ENCODE data around the gene FOXN3. TPM values are rescaled to one million over a fixed set of nuclear protein-coding genes. Genes with fewer than 3 reads are reported as not detected.

FOXN3 gene
- total RNA-seq, 1 donor from 2014 or later = 106 TPM

DNA sequence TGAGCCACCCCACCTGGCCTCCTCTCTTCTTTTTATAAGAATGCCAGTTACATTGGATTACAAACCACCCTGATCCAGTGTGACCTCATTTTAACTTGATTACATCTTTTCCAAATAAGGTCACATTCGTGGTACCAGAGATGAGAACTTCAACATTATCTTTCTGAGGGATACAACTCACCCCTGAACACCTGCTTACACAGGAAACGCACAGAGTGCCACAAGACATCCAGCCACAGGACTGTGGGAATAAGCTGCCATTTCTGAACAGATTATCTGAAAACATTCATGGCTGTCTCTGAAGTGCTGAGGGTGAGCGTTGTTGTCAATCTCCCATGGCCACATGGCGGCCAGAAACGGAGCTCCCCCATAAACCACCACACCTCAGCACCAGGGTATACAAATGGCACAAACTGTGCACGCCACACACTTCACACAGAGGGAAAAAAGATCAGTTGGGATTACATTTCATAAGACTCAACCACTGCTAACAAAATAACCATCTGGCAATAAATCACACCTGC lies 23.7 kb downstream of the FOXN3 start:
- no peaks in the 10 kb centered on the region for H3K27me3 Mint-ChIP-seq
- no peaks in the 10 kb centered on the region for H3K9me3 Mint-ChIP-seq
- H3K4me3 Mint-ChIP-seq = no peak overlapping the region
- intact Hi-C loops (cut with micrococcal nuclease) = no loop called here
- ChIA-PET CTCF (no interaction called here), POLR2A (interaction anchor here (1.2 kb wide), 1 partner anchor 9 kb away, joined by 3 read pairs; no protein-coding TSS in a partner anchor)
- no peak for ATAC-seq (ENCODE audit: low read depth)
- H3K4me1 Mint-ChIP-seq = peaks cover 59% of the 10 kb centered on the region
- peaks cover 19% of the 10 kb centered on the region for H3K36me3 Mint-ChIP-seq (ENCODE audit: low read depth)
- TF ChIP-seq, protein P1, sequence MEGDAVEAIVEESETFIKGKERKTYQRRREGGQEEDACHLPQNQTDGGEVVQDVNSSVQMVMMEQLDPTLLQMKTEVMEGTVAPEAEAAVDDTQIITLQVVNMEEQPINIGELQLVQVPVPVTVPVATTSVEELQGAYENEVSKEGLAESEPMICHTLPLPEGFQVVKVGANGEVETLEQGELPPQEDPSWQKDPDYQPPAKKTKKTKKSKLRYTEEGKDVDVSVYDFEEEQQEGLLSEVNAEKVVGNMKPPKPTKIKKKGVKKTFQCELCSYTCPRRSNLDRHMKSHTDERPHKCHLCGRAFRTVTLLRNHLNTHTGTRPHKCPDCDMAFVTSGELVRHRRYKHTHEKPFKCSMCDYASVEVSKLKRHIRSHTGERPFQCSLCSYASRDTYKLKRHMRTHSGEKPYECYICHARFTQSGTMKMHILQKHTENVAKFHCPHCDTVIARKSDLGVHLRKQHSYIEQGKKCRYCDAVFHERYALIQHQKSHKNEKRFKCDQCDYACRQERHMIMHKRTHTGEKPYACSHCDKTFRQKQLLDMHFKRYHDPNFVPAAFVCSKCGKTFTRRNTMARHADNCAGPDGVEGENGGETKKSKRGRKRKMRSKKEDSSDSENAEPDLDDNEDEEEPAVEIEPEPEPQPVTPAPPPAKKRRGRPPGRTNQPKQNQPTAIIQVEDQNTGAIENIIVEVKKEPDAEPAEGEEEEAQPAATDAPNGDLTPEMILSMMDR (IDR thresholded peaks at IDR 0.05) = no peak
- no peak for DNase-seq
- no peak overlapping the region for H3K27ac Mint-ChIP-seq

DNA sequence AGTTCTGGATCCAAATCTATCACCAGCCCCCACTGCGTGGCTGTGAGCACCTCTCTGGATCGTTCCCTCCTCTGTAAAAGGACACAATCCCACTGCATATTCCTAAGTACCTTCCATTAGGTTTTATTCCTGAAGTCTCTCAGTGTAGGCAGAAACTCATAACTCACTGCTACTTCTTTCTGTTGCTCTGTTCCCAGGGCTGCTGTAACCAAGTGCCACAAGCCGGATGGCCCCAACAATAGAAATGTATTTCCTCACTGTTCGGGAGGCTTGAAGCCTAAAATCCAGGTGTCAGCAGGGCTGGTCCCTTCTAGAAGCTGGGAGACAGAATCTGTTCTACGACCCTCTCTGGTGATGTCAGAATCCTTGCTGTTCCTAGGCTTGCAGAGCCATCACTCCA lies 24.9 kb downstream of the FOXN3 start:
- intact Hi-C loops (cut with micrococcal nuclease) = no loop called here
- TF ChIP-seq, protein P1 (IDR thresholded peaks at IDR 0.05) = no peak
- DNase-seq (no peak), ATAC-seq (ENCODE audit: low read depth) (no peak)
- CTCF ChIA-PET = no interaction called here
- POLR2A ChIA-PET = interaction anchor here (1.2 kb wide), 1 partner anchor 8 kb away, joined by 3 read pairs; no protein-coding TSS in a partner anchor
- no peak overlapping the region for H3K4me3 Mint-ChIP-seq
- no peaks in the 10 kb centered on the region for H3K27me3 Mint-ChIP-seq
- no peak overlapping the region for H3K27ac Mint-ChIP-seq
- H3K4me1 Mint-ChIP-seq = peaks cover 60% of the 10 kb centered on the region
- no peaks in the 10 kb centered on the region for H3K9me3 Mint-ChIP-seq
- H3K36me3 Mint-ChIP-seq (ENCODE audit: low read depth) = peaks cover 17% of the 10 kb centered on the region

DNA sequence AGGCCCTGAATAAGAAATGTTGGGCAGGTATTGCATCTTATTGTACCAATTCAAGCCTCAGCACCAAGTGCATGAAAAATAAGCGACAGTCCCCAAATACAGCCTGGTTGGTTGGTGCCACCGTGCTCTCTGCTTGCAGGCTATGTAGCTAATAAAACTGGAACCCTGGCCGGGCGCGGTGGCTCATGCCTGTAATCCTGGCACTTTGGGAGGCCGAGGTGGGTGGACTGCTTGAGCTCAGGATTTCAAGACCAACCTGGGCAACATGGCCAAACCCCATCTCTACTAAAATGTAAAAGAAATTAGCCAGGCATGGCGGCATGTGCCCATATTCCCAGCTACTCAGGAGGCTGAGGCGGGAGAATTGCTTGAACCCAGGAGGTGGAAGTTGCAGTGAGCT lies 25.5 kb downstream of the FOXN3 start:
- no peak overlapping the region for H3K4me3 Mint-ChIP-seq
- H3K4me1 Mint-ChIP-seq = peaks cover 66% of the 10 kb centered on the region
- TF ChIP-seq, protein P1 (IDR thresholded peaks at IDR 0.05) = no peak
- intact Hi-C loops (cut with micrococcal nuclease) = no loop called here
- ATAC-seq (ENCODE audit: low read depth) = no peak
- ChIA-PET CTCF (no interaction called here), POLR2A (no interaction called here)
- H3K9me3 Mint-ChIP-seq = no peaks in the 10 kb centered on the region
- peaks cover 13% of the 10 kb centered on the region for H3K36me3 Mint-ChIP-seq (ENCODE audit: low read depth)
- H3K27ac Mint-ChIP-seq = no peak overlapping the region
- no peaks in the 10 kb centered on the region for H3K27me3 Mint-ChIP-seq
- no peak for DNase-seq

DNA sequence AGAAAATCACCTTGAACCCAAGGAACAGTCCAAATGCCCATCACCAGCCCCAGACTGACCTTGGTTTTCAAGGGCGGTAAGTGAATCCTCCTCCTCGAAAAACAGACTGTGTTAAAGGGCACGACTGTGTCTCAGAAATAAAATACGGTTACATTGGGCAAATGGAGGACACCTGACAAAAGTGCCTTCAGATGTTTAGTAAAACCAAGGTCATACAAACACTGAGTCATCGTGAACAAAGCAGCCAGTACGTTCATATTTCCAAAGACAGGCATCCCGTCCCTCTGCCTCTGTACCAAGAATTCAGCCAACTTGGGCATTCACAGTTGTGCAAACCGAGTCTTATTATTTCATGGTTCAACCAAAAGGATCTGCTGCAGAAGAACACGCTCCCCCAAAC lies 25.9 kb downstream of the FOXN3 start:
- no peak for DNase-seq
- Mint-ChIP-seq H3K4me1 (peaks cover 68% of the 10 kb centered on the region), H3K9me3 (no peaks in the 10 kb centered on the region), H3K4me3 (no peak overlapping the region), H3K27me3 (no peaks in the 10 kb centered on the region), H3K36me3 (ENCODE audit: low read depth) (peaks cover 13% of the 10 kb centered on the region), H3K27ac (no peak overlapping the region)
- intact Hi-C loops (cut with micrococcal nuclease) = no loop called here
- CTCF ChIA-PET = no interaction called here
- ATAC-seq (ENCODE audit: low read depth) = no peak
- POLR2A ChIA-PET = no interaction called here
- TF ChIP-seq, protein P1 (IDR thresholded peaks at IDR 0.05) = no peak

DNA sequence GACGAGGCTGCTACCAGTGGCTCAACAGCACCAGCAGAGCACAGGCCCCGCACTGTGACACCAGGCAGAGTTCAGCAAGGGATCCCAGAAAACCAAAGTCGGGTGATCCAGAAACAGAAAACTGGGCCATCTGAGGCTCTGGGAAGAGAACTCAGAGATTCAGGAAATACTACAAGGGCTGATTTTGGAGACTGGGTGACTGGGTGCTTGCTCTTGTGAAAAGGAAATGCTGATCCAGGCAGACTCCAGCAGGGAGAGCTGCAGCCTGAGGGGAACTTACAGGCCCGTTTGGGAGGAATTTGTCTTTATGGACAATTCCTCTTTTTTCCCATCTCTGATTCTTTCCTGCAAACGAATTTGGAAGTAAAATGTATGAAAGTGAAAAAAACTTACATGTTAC lies 28.2 kb downstream of the FOXN3 start:
- intact Hi-C loops (cut with micrococcal nuclease) = no loop called here
- H3K9me3 Mint-ChIP-seq = no peaks in the 10 kb centered on the region
- TF ChIP-seq, protein P1 (IDR thresholded peaks at IDR 0.05) = no peak
- CTCF ChIA-PET = no interaction called here
- DNase-seq (no peak), ATAC-seq (ENCODE audit: low read depth) (no peak)
- peaks cover 73% of the 10 kb centered on the region for H3K4me1 Mint-ChIP-seq
- POLR2A ChIA-PET = interaction anchor here (0.6 kb wide), 1 partner anchor 44 kb away, joined by 6 read pairs; no protein-coding TSS in a partner anchor
- H3K27me3 Mint-ChIP-seq = no peaks in the 10 kb centered on the region
- peaks cover 13% of the 10 kb centered on the region for H3K36me3 Mint-ChIP-seq (ENCODE audit: low read depth)
- H3K4me3 Mint-ChIP-seq = no peak overlapping the region
- no peak overlapping the region for H3K27ac Mint-ChIP-seq

All from activated B cell treated with CpG ODN at 0.5 μM for 24 hours (primary cell).